CD8-positive, alpha-beta memory T cell (primary cell): ENCODE measurements around the gene RIPPLY3. TPM values are rescaled to one million over a fixed set of nuclear protein-coding genes. Genes with fewer than 3 reads are reported as not detected.
"Not testable (repeated sequence)": the region's sequence is repeated elsewhere in the genome, so short reads cannot be mapped to it uniquely, and the experiment has no call there.

Experiments
- CTCF ChIA-PET: fragments of 350-600 bp; sonication (Branson Sonifier 250); formaldehyde crosslinking; loops from one replicate; lab custom pipeline; 2021; ENCODE audit warnings: antibody characterized with exemption; lab: Charles Lee
- POLR2A ChIA-PET: fragments of 350-600 bp; sonication (Branson Sonifier 250); formaldehyde crosslinking; loops from one replicate; lab custom pipeline; 2021; ENCODE audit warnings: antibody characterized with exemption; lab: Charles Lee
- DNase-seq, 5 donors: peaks; one replicate each; pipeline versions ENCODE4 v3.0.0 to v3.0.0-alpha.2; 2020 to 2022; ENCODE audit warnings: mixed read lengths in 1 of 5
- H3K27ac ChIP-seq: one replicate; pipeline ENCODE4 v1.7.0; 2013; ENCODE audit warnings: low read depth, mild to moderate bottlenecking, low read length, moderate library complexity
- H3K27me3 ChIP-seq: 2 replicates; pipeline ENCODE4 v1.7.0; 2013; ENCODE audit warnings: low read length, mild to moderate bottlenecking; ENCODE audit not compliant: insufficient read depth, poor library complexity, severe bottlenecking
- H3K36me3 ChIP-seq: 2 replicates; pipeline ENCODE4 v1.7.0; 2013; ENCODE audit warnings: mild to moderate bottlenecking, low read length, moderate library complexity; ENCODE audit not compliant: insufficient read depth
- H3K4me1 ChIP-seq: 2 replicates; pipeline ENCODE4 v1.7.0; 2013; ENCODE audit warnings: mild to moderate bottlenecking, low read length, moderate library complexity; ENCODE audit not compliant: insufficient read depth
- H3K4me3 ChIP-seq: 2 replicates; pipeline ENCODE4 v1.7.0; 2013; ENCODE audit warnings: mild to moderate bottlenecking, low read length
- H3K9me3 ChIP-seq: 2 replicates; pipeline ENCODE4 v1.7.0; 2013; ENCODE audit warnings: mild to moderate bottlenecking, low read length
- H3K27ac Mint-ChIP-seq, 8 donors: one replicate each; pipeline ENCODE4 v1.8.0; 2020 to 2021; ENCODE audit warnings: mixed read lengths in 8 of 8, mild to moderate bottlenecking in 6 of 8, inconsistent platforms in 3 of 8, moderate library complexity in 3 of 8
- H3K27me3 Mint-ChIP-seq, 2 donors: one replicate each; pipeline ENCODE4 v1.8.0; 2020 to 2021; ENCODE audit warnings: mixed read lengths in 2 of 2, mild to moderate bottlenecking in 1 of 2, moderate library complexity in 1 of 2
- H3K36me3 Mint-ChIP-seq, 3 donors: one replicate each; pipeline ENCODE4 v1.8.0; 2020 to 2021; ENCODE audit warnings: mixed read lengths in 3 of 3, inconsistent platforms in 1 of 3, mild to moderate bottlenecking in 1 of 3
- H3K4me1 Mint-ChIP-seq, 3 donors: one replicate each; pipeline ENCODE4 v1.8.0; 2020 to 2021; ENCODE audit warnings: mixed read lengths in 3 of 3, inconsistent platforms in 1 of 3, mild to moderate bottlenecking in 1 of 3
- H3K4me3 Mint-ChIP-seq, 7 donors: one replicate each; pipeline ENCODE4 v1.8.0; 2020 to 2021; ENCODE audit warnings: mixed read lengths in 7 of 7, mild to moderate bottlenecking in 6 of 7, moderate library complexity in 4 of 7, inconsistent platforms in 2 of 7
- H3K9me3 Mint-ChIP-seq, 5 donors: one replicate each; pipeline ENCODE4 v1.8.0; 2020 to 2022; ENCODE audit warnings: mixed read lengths in 5 of 5, mild to moderate bottlenecking in 3 of 5, moderate library complexity in 2 of 5, inconsistent platforms in 1 of 5
- polyA plus RNA-seq: library from polyadenylated mRNA; unstranded; fragments of 300-500 nt; fragmentation: Illumina TruSeq; gene quantifications from one replicate; pipeline ENCODE4 v1.2.3, GENCODE V29; 2021
- total RNA-seq, 2 experiments: library from RNA; stranded (reverse); gene quantifications; one replicate each; pipeline ENCODE4 v1.2.3, GENCODE V29; 2021

Gene RIPPLY3
- total and polyA plus RNA-seq, 3 experiments from 2014 or later: 0.09 TPM; not detected in 2

DNA sequence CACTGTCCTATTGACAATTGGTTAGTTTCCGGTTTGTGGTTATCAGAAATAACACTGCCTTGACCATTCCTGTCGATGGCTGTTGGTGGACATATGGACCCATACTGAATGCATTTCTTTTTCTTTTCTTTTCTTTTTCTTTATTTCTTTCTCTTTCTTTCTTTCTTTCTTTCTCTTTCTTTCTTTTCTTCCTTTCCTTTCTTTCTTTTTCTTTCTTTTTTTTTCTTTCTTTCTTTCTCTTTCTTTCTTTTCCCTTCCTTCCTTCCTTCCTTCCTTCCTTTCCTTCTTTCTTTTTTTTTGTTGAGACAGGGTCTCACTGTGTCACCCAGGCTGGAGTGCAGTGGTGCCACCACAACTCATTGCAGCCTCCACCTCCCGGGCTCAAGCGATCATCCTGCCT is 24.4 kb downstream of the RIPPLY3 start:
- Histone ChIP-seq H3K36me3 (no peaks in the 10 kb centered on the region), H3K4me3 (no peak overlapping the region), H3K27me3 (no peaks in the 10 kb centered on the region), H3K27ac (no peak overlapping the region), H3K4me1 (no peaks in the 10 kb centered on the region), H3K9me3 (no peaks in the 10 kb centered on the region)
- Mint-ChIP-seq H3K36me3 (no peaks in the 10 kb centered on the region), H3K27ac (no peak overlapping the region), H3K4me1 (no peaks in the 10 kb centered on the region), H3K9me3 (no peaks in the 10 kb centered on the region), H3K27me3 (peaks cover 6% of the 10 kb centered on the region in 2 donors), H3K4me3 (no peak overlapping the region)
- POLR2A ChIA-PET: no interaction called here
- CTCF ChIA-PET: no interaction called here
- DNase-seq: no peak

GRCh38 chr21:37032293-37032692 is 25.8 kb downstream of the RIPPLY3 start:
- H3K9me3 ChIP-seq: no peaks in the 10 kb centered on the region
- Mint-ChIP-seq H3K36me3 (no peaks in the 10 kb centered on the region), H3K27ac (no peak overlapping the region), H3K9me3 (no peaks in the 10 kb centered on the region), H3K4me3 (no peak overlapping the region), H3K4me1 (no peaks in the 10 kb centered on the region), H3K27me3 (peaks cover 3 to 10% of the 10 kb centered on the region in 2 donors)
- H3K27me3 ChIP-seq: no peaks in the 10 kb centered on the region
- no peaks in the 10 kb centered on the region for H3K4me1 ChIP-seq
- no peaks in the 10 kb centered on the region for H3K36me3 ChIP-seq
- DNase-seq: no peak
- ChIA-PET CTCF (no interaction called here), POLR2A (no interaction called here)
- H3K27ac ChIP-seq: no peak overlapping the region
- H3K4me3 ChIP-seq: no peak overlapping the region

GRCh38 chr21:37032877-37033471 is 26.5 kb downstream of the RIPPLY3 start:
- Histone ChIP-seq H3K36me3 (no peaks in the 10 kb centered on the region), H3K4me1 (no peaks in the 10 kb centered on the region), H3K4me3 (no peak overlapping the region), H3K9me3 (no peaks in the 10 kb centered on the region), H3K27ac (no peak overlapping the region), H3K27me3 (no peaks in the 10 kb centered on the region)
- peaks cover 3 to 10% of the 10 kb centered on the region in 2 donors for H3K27me3 Mint-ChIP-seq
- no peaks in the 10 kb centered on the region for H3K4me1 Mint-ChIP-seq
- no peak overlapping the region for H3K27ac Mint-ChIP-seq
- POLR2A ChIA-PET: no interaction called here
- CTCF ChIA-PET: no interaction called here
- H3K9me3 Mint-ChIP-seq: no peaks in the 10 kb centered on the region
- no peak overlapping the region for H3K4me3 Mint-ChIP-seq
- H3K36me3 Mint-ChIP-seq: no peaks in the 10 kb centered on the region
- DNase-seq: no peak

DNA sequence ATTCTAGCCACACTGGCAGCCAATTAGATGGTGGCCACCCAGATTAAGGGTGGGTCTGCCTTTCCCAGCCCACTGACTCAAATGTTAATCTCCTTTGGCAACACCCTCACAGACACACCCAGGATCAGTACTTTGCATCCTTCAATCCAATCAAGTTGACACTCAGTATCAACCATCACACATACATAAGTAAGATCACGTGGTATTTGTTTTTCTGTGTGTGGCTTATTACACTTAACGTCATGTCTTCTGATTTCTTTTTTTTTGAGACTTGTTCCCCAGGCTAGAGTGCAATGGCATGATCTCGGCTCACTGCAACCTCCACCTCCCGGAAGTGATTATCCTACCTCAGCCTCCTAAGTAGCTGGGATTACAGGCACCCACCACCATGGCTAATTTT is 27.9 kb downstream of the RIPPLY3 start:
- H3K27ac Mint-ChIP-seq, H3K9me3 ChIP-seq, H3K4me3 Mint-ChIP-seq, H3K36me3 Mint-ChIP-seq, H3K27me3 ChIP-seq, POLR2A ChIA-PET, CTCF ChIA-PET, H3K9me3 Mint-ChIP-seq, H3K27ac ChIP-seq, H3K27me3 Mint-ChIP-seq, H3K4me1 Mint-ChIP-seq, H3K36me3 ChIP-seq, DNase-seq, H3K4me1 ChIP-seq, H3K4me3 ChIP-seq: not testable (repeated sequence)

DNA sequence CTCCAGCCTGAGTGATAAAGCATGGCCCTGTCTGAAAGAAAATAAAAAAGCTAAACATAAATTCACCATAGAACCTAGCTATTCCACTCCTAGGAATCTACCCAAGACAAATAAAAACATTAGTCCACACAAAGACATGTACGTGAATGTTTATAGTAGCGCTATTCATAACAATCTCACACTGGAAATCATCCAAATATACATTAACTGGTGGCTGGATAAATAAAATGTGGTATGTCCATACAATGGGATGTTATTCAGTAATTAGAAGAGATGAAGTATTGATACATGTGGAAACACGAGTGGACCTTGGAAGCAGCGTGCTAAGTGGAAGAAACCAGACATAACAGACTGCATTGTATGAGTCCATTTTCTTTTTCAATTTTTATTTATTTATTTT is 29.7 kb downstream of the RIPPLY3 start:
- Histone ChIP-seq H3K36me3 (no peaks in the 10 kb centered on the region), H3K4me1 (no peaks in the 10 kb centered on the region), H3K4me3 (no peak overlapping the region), H3K27ac (no peak overlapping the region), H3K27me3 (no peaks in the 10 kb centered on the region), H3K9me3 (no peaks in the 10 kb centered on the region)
- Mint-ChIP-seq H3K4me3 (no peak overlapping the region), H3K36me3 (no peaks in the 10 kb centered on the region), H3K27me3 (peaks cover 3 to 8% of the 10 kb centered on the region in 2 donors), H3K27ac (no peak overlapping the region), H3K4me1 (no peaks in the 10 kb centered on the region), H3K9me3 (no peaks in the 10 kb centered on the region)
- no peak for DNase-seq
- ChIA-PET POLR2A (interaction anchor here (0.7 kb wide), 1 partner anchor 329 kb away, joined by 4 read pairs; no protein-coding TSS in a partner anchor), CTCF (no interaction called here)

GRCh38 chr21:37039411-37040075 is 33.0 kb downstream of the RIPPLY3 start:
- no peaks in the 10 kb centered on the region for H3K9me3 ChIP-seq
- H3K27me3 ChIP-seq: no peaks in the 10 kb centered on the region
- ChIA-PET CTCF (no interaction called here), POLR2A (interaction anchor here (0.6 kb wide), 1 partner anchor 9 kb away, joined by 3 read pairs; no protein-coding TSS in a partner anchor)
- Mint-ChIP-seq H3K36me3 (no peaks in the 10 kb centered on the region), H3K9me3 (no peaks in the 10 kb centered on the region), H3K27me3 (peaks cover 3 to 6% of the 10 kb centered on the region in 2 donors), H3K4me3 (no peak overlapping the region), H3K27ac (no peak overlapping the region), H3K4me1 (no peaks in the 10 kb centered on the region)
- H3K4me1 ChIP-seq: peaks cover under 1% of the 10 kb centered on the region
- no peak for DNase-seq
- H3K36me3 ChIP-seq: no peaks in the 10 kb centered on the region
- no peak overlapping the region for H3K27ac ChIP-seq
- no peak overlapping the region for H3K4me3 ChIP-seq

DNA sequence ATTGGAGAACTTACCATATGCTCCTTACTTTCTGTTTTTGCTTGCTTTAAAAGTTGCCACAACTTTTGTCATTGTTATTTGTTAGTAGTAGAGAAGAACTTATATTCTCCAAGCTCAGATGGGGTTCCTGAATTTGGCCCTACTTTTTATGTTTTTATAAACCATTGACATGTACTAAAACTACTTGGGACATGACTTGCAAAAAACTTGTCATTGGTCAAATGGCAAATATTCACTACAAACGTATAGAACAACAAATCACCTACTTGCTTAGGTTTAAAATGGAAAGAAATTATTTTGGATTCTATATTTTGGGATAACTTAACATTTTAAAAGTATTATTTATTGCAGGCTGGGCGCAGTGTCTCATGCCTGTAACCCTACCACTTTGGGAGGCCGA is 33.7 kb downstream of the RIPPLY3 start:
- no peaks in the 10 kb centered on the region for H3K36me3 Mint-ChIP-seq
- Histone ChIP-seq H3K9me3 (no peaks in the 10 kb centered on the region), H3K4me1 (peaks cover 4% of the 10 kb centered on the region), H3K4me3 (no peak overlapping the region), H3K27me3 (no peaks in the 10 kb centered on the region), H3K27ac (no peak overlapping the region), H3K36me3 (no peaks in the 10 kb centered on the region)
- peaks cover 6 to 7% (median 6%) of the 10 kb centered on the region in 3 donors for H3K4me1 Mint-ChIP-seq
- no peak overlapping the region for H3K27ac Mint-ChIP-seq
- H3K9me3 Mint-ChIP-seq: no peaks in the 10 kb centered on the region
- no peak for DNase-seq
- H3K4me3 Mint-ChIP-seq: no peak overlapping the region
- ChIA-PET POLR2A (no interaction called here), CTCF (no interaction called here)
- H3K27me3 Mint-ChIP-seq: peaks cover 3 to 6% of the 10 kb centered on the region in 2 donors

GRCh38 chr21:37041706-37042271 is 35.3 kb downstream of the RIPPLY3 start:
- H3K4me3 ChIP-seq: no peak overlapping the region
- Mint-ChIP-seq H3K36me3 (no peaks in the 10 kb centered on the region), H3K27me3 (peaks cover 8 to 9% of the 10 kb centered on the region in 2 donors), H3K4me1 (peaks cover 9 to 10% (median 10%) of the 10 kb centered on the region in 3 donors), H3K27ac (no peak overlapping the region), H3K4me3 (no peak overlapping the region), H3K9me3 (no peaks in the 10 kb centered on the region)
- no peaks in the 10 kb centered on the region for H3K27me3 ChIP-seq
- ChIA-PET CTCF (no interaction called here), POLR2A (no interaction called here)
- H3K9me3 ChIP-seq: no peaks in the 10 kb centered on the region
- H3K4me1 ChIP-seq: peaks cover 4% of the 10 kb centered on the region
- no peaks in the 10 kb centered on the region for H3K36me3 ChIP-seq
- no peak overlapping the region for H3K27ac ChIP-seq
- DNase-seq: no peak
